Kidney epithelial cell (primary cell): Measurements from ENCODE around the gene KLHL29. TPM values are rescaled to one million over a fixed set of nuclear protein-coding genes. Genes with fewer than 3 reads are reported as not detected.

Experiments
- DNase-seq: peaks from one replicate; pipeline ENCODE4 v3.0.0-alpha.2; 2010; ENCODE audit warnings: low read depth
- H3K27me3 ChIP-seq: 2 replicates; pipeline ENCODE4 v1.6.0; 2011; ENCODE audit warnings: low read length; ENCODE audit not compliant: control insufficient read depth, insufficient read depth
- H3K36me3 ChIP-seq: 2 replicates; pipeline ENCODE4 v1.5.1; 2011; ENCODE audit warnings: low read length; ENCODE audit not compliant: control insufficient read depth, insufficient read depth
- H3K4me3 ChIP-seq: 2 replicates; pipeline ENCODE4 v1.5.1; 2011; ENCODE audit warnings: low read depth, mild to moderate bottlenecking, control low read depth, low read length
- total RNA-seq: library from RNA; depleted of rRNA; stranded (reverse); fragments of >200 nt; gene quantifications from 2 replicates; pipeline ENCODE4 v1.2.3, GENCODE V29; 2015
- TF ChIP-seq, protein P1 (sequence below): IDR thresholded peaks from 2 replicates; pipeline ENCODE4 v1.5.1; 2011; ENCODE audit warnings: mild to moderate bottlenecking, moderate library complexity, low read length, control low read depth, inconsistent platforms; ENCODE audit not compliant: insufficient read depth, poor library complexity, severe bottlenecking

The KLHL29 gene
- total RNA-seq, 1 donor from 2014 or later, result 12.4 TPM

- Histone ChIP-seq H3K27me3 (no peaks in the 10 kb centered on the region), H3K36me3 (no peaks in the 10 kb centered on the region), H3K4me3 (no peak overlapping the region)
- TF ChIP-seq, protein P1, sequence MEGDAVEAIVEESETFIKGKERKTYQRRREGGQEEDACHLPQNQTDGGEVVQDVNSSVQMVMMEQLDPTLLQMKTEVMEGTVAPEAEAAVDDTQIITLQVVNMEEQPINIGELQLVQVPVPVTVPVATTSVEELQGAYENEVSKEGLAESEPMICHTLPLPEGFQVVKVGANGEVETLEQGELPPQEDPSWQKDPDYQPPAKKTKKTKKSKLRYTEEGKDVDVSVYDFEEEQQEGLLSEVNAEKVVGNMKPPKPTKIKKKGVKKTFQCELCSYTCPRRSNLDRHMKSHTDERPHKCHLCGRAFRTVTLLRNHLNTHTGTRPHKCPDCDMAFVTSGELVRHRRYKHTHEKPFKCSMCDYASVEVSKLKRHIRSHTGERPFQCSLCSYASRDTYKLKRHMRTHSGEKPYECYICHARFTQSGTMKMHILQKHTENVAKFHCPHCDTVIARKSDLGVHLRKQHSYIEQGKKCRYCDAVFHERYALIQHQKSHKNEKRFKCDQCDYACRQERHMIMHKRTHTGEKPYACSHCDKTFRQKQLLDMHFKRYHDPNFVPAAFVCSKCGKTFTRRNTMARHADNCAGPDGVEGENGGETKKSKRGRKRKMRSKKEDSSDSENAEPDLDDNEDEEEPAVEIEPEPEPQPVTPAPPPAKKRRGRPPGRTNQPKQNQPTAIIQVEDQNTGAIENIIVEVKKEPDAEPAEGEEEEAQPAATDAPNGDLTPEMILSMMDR, result no peak
- no peak for DNase-seq
Observed at GRCh38 chr2:23545396-23545795, 160.4 kb downstream of the KLHL29 start.

GRCh38 chr2:23545811-23546210 is 160.8 kb downstream of the KLHL29 start:
- Histone ChIP-seq H3K27me3 (no peaks in the 10 kb centered on the region), H3K4me3 (no peak overlapping the region), H3K36me3 (no peaks in the 10 kb centered on the region)
- TF ChIP-seq, protein P1, result no peak
- DNase-seq, result no peak

- Histone ChIP-seq H3K27me3 (no peaks in the 10 kb centered on the region), H3K4me3 (no peak overlapping the region), H3K36me3 (no peaks in the 10 kb centered on the region)
- DNase-seq, result no peak
- TF ChIP-seq, protein P1, result no peak
Observed at GRCh38 chr2:23546913-23547312, 161.9 kb downstream of the KLHL29 start.

DNA sequence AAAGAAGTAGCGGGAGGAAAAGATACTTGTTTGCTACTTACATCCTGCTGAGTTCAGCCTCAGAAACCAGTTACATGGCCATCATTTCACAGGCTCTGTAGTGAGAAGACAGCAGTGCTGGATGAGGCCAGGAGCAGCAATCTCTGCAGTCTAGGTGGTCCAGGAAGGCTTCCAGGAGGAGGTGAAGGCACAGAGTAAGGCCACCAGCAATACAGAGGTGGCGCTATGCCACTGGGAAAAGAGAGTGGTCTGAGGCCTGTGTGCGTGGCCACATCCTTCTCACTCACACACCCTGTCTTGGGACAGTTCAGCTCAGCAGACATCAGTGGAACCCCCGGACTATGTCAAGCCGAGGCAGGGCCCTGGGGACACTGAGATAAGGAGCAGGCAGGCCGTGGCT is 162.7 kb downstream of the KLHL29 start:
- Histone ChIP-seq H3K27me3 (no peaks in the 10 kb centered on the region), H3K4me3 (no peak overlapping the region), H3K36me3 (no peaks in the 10 kb centered on the region)
- no peak for DNase-seq
- TF ChIP-seq, protein P1, result peak; percentile 1

DNA sequence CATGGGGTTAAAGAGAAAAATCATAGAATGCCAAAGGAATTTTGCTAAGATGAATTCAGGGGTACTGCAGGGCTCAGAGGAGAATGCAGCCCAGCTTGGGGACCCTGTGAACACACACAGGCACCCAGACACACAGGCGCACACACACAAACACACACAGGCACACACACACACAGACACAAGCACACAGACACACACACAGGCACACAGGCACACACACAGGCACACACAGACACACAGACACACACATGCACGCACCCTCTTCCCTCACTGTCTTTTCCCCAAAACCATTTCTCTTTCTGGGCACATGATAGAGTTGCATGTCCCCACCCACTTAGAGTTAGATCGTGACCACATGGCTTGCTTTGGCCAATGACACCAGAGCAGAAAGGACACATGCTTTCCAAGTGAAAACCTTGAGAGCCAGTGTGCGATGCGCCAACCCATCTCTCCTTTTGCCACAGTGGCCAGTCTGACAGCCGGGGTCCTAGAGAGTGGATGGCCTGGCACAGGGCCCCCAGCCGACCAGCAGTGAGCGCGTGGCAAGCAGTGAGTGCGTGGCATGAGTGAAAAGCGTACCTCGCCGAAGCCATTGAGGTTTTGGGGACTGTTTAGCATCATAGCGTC is 163.3 kb downstream of the KLHL29 start:
- TF ChIP-seq, protein P1, result no peak
- no peaks in the 10 kb centered on the region for H3K27me3 ChIP-seq
- H3K36me3 ChIP-seq, result no peaks in the 10 kb centered on the region
- no peak overlapping the region for H3K4me3 ChIP-seq
- no peak for DNase-seq

- H3K36me3 ChIP-seq, result no peaks in the 10 kb centered on the region
- H3K4me3 ChIP-seq, result no peak overlapping the region
- TF ChIP-seq, protein P1, result no peak
- no peaks in the 10 kb centered on the region for H3K27me3 ChIP-seq
- no peak for DNase-seq
Observed at GRCh38 chr2:23549051-23549450, 164.1 kb downstream of the KLHL29 start.
